HCT116 (cell line): ENCODE data around the gene RBBP6.

Experiments used
- CTCF ChIP-seq, 3 experiments: fragments of 200-600 bp in 1 of 3; sonication (generic) in 1 of 3; IDR thresholded peaks in 2 of 3; conservative IDR thresholded peaks in 1 of 3; 2 replicates each; pipeline ENCODE4 v1.5.1; 2012 to 2017; ENCODE audit warnings: low read depth in 2 of 3, low read length in 2 of 3, antibody characterized with exemption in 1 of 3, borderline replicate concordance in 1 of 3, control low read depth in 1 of 3, mild to moderate bottlenecking in 1 of 3, mixed read lengths in 1 of 3, mixed run types in 1 of 3, moderate library complexity in 1 of 3; ENCODE audit not compliant: insufficient read depth in 1 of 3
- EZH2 ChIP-seq: fragments of 200-600 bp; sonication (generic); IDR thresholded peaks from 2 replicates; pipeline ENCODE4 v1.6.1; 2017; ENCODE audit warnings: antibody characterized with exemption, mixed run types
- POLR2A ChIP-seq: IDR thresholded peaks from 2 replicates; pipeline ENCODE4 v1.7.0; 2011; ENCODE audit warnings: borderline replicate concordance; ENCODE audit not compliant: insufficient read depth, insufficient read length; ENCODE audit errors: extremely low read depth
- POLR2AphosphoS5 ChIP-seq: IDR thresholded peaks from 2 replicates; pipeline ENCODE4 v1.6.1; 2011; ENCODE audit warnings: mild to moderate bottlenecking, low read depth, low read length, moderate library complexity
- RAD21 ChIP-seq: IDR thresholded peaks from 2 replicates; pipeline ENCODE4 v1.6.1; 2012; ENCODE audit warnings: low read depth, mild to moderate bottlenecking
- YY1 ChIP-seq: IDR thresholded peaks from 2 replicates; pipeline ENCODE4 v1.6.1; 2011; ENCODE audit warnings: low read length, low read depth, moderate library complexity, mild to moderate bottlenecking; ENCODE audit not compliant: insufficient replicate concordance; ENCODE audit errors: extremely low read depth

GRCh38 chr16:24511174-24511573 lies 28.2 kb upstream of the RBBP6 start:
- TF ChIP-seq CTCF (IDR thresholded peaks at IDR 0.05 in 2 of 3, conservative IDR thresholded peaks at IDR 0.05 in 1 of 3; ENCODE audit: borderline replicate concordance in 1 of 3, insufficient read depth in 1 of 3, low read depth in 2 of 3, low read length in 2 of 3) = no peak
- no peak for TF ChIP-seq YY1
- no peak for TF ChIP-seq POLR2AphosphoS5
- TF ChIP-seq POLR2A = no peak
- no peak for TF ChIP-seq EZH2
- no peak for TF ChIP-seq RAD21
